ENCODE data around the gene CSF2RB. TPM values are rescaled to one million over a fixed set of nuclear protein-coding genes. Genes with fewer than 3 reads are reported as not detected.

CSF2RB gene
- total RNA-seq, 1 experiment from 2014 or later, result not detected

DNA sequence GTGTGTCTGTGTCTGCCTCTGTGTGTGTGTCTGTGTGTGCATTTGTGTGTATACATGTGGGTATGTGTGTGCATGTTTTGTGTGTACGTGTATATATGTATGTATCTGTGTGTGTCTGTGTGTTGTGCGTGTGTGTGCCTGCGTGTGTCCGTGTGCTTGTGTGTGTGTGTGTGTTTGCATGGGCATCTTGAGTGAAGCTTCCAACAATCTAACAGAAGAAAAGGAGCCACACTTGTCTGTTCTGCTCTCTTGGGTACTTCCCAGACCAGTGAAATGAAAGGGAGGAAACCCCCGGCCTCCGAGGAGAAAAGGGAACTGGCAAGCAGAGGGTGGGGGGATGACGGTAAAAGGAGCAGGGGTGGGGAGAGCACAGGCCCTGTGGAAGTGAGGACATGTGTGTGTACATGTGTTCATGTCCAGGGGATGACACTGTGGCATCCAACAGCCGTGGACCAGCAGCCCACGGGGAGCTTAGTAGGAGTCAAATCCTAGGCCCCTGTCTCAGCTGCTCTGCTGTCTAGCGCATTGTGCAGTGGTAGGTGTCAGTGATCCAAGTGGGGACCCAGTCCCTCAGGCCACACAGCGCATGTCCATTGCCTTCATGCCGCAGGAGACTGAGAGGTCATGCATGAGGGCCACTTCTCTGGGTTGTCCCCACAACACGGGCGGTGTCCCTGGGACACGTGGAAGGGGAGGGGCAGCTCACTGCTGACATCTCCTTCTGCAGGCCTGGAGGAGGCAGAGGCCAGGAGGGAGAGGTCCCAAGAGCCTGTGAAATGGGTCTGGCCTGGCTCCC is 8.1 kb downstream of the CSF2RB start:
- Histone ChIP-seq H3K79me2 (ENCODE audit: insufficient read depth, low read length) (no peaks in the 10 kb centered on the region), H2BK12ac (ENCODE audit: insufficient read length, low read depth, low read length) (no peak overlapping the region), H4K5ac (ENCODE audit: insufficient read length, low read depth, low read length) (no peak overlapping the region), H3K9ac (ENCODE audit: extremely low read depth, insufficient read length, low read length) (no peak overlapping the region), H3K4me1 (ENCODE audit: insufficient read depth, low read length) (no peaks in the 10 kb centered on the region), H3K4ac (ENCODE audit: low read depth, low read length) (no peak overlapping the region), H4K8ac (replicated peaks; ENCODE audit: insufficient read length, low read depth, low read length) (no peak overlapping the region), H2BK5ac (ENCODE audit: insufficient read length, low read length) (no peak overlapping the region), H4K20me1 (ENCODE audit: control insufficient read depth, insufficient read depth, insufficient read length) (no peaks in the 10 kb centered on the region), H3K23ac (ENCODE audit: insufficient read length, low read depth, low read length) (no peak overlapping the region), H4K91ac (ENCODE audit: insufficient read length, low read depth, low read length) (no peak overlapping the region), H3K56ac (ENCODE audit: insufficient read length, low read depth, low read length) (no peak overlapping the region), H2AK5ac (ENCODE audit: insufficient read length, low read length) (no peak overlapping the region), H2BK20ac (ENCODE audit: low read depth, low read length, poor library complexity, severe bottlenecking) (no peak overlapping the region), H3K9me3 (ENCODE audit: control insufficient read depth, low read depth, low read length) (no peaks in the 10 kb centered on the region), H2AFZ (ENCODE audit: low read length) (no peak overlapping the region), H2BK120ac (ENCODE audit: low read depth, low read length, poor library complexity, severe bottlenecking) (no peak overlapping the region), H3K4me2 (ENCODE audit: insufficient read depth, insufficient read length, low read length) (no peak overlapping the region), H3K27ac (ENCODE audit: insufficient read length, low read depth, low read length) (no peak overlapping the region), H3K79me1 (ENCODE audit: insufficient read depth, low read depth, low read length, poor library complexity, severe bottlenecking) (no peaks in the 10 kb centered on the region), H2BK15ac (ENCODE audit: low read depth, low read length) (no peak overlapping the region), H3K14ac (ENCODE audit: insufficient read depth, low read length) (no peak overlapping the region; the same call in 1 of the 2 replicates), H3K18ac (ENCODE audit: insufficient read length, low read depth, low read length) (no peak overlapping the region), H3T11ph (ENCODE audit: low read length) (no peak overlapping the region), H3K23me2 (ENCODE audit: insufficient read length, low read depth, low read length, poor library complexity, severe bottlenecking) (no peaks in the 10 kb centered on the region), H3K27me3 (ENCODE audit: insufficient read depth, low read length) (no peaks in the 10 kb centered on the region)
- H3K9me3 Mint-ChIP-seq, result no peaks in the 10 kb centered on the region; a peak in 2 of 5 replicates
- no CpG with 5 or more reads among the region's 15 CpGs for WGBS (ENCODE audit: extremely low coverage, insufficient read length, low lambda C conversion rate)
- peak overlapping the region in 1 of 3 experiments; percentile 10; a peak in 1 of 7 replicates for H3K27ac Mint-ChIP-seq
- H3K36me3 Mint-ChIP-seq (ENCODE audit: insufficient read depth in 1 of 3, low read depth in 3 of 3), result no peaks in the 10 kb centered on the region
- DNase-seq, result no peak
- no peak overlapping the region for H3K4me3 Mint-ChIP-seq
- peaks cover 55% of the 10 kb centered on the region for H3K27me3 Mint-ChIP-seq (ENCODE audit: low read depth)
- TF ChIP-seq, protein P1, sequence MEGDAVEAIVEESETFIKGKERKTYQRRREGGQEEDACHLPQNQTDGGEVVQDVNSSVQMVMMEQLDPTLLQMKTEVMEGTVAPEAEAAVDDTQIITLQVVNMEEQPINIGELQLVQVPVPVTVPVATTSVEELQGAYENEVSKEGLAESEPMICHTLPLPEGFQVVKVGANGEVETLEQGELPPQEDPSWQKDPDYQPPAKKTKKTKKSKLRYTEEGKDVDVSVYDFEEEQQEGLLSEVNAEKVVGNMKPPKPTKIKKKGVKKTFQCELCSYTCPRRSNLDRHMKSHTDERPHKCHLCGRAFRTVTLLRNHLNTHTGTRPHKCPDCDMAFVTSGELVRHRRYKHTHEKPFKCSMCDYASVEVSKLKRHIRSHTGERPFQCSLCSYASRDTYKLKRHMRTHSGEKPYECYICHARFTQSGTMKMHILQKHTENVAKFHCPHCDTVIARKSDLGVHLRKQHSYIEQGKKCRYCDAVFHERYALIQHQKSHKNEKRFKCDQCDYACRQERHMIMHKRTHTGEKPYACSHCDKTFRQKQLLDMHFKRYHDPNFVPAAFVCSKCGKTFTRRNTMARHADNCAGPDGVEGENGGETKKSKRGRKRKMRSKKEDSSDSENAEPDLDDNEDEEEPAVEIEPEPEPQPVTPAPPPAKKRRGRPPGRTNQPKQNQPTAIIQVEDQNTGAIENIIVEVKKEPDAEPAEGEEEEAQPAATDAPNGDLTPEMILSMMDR (conservative IDR thresholded peaks at IDR 0.05), result no peak
- H3K4me1 Mint-ChIP-seq, result peaks cover 0 to 7% of the 10 kb centered on the region in 2 experiments; a peak in 3 of 4 replicates
